OCI-LY3 (cell line): ENCODE results near the gene SMYD3.

Experiments used
- H2AFZ ChIP-seq: fragments of 200-600, 300-600 bp; shearing (Covaris generic); 2 replicates; pipeline ENCODE4 v1.6.0; 2014; ENCODE audit warnings: antibody characterized with exemption, low read depth, low read length
- H3K27ac ChIP-seq: fragments of 200-600, 300-600 bp; sonication (generic); 2 replicates; pipeline ENCODE4 v1.5.1; 2014; ENCODE audit warnings: mild to moderate bottlenecking, low read length, moderate library complexity, mixed read lengths
- H3K27me3 ChIP-seq: fragments of 200-600, 300-600 bp; sonication (generic); 2 replicates; pipeline ENCODE4 v1.6.1; 2014; ENCODE audit warnings: low read depth, low read length, mixed read lengths
- H3K36me3 ChIP-seq: fragments of 200-600, 300-600 bp; sonication (generic); replicated peaks from 2 replicates; pipeline ENCODE3; 2014; ENCODE audit warnings: low read depth, low read length, mixed read lengths
- H3K4me1 ChIP-seq: fragments of 300-600, 200-600 bp; sonication (generic); 2 replicates; pipeline ENCODE4 v1.6.1; 2014; ENCODE audit warnings: low read length, mixed read lengths
- H3K4me2 ChIP-seq: fragments of 200-600, 300-600 bp; sonication (generic); 2 replicates; pipeline ENCODE4 v1.6.1; 2014; ENCODE audit warnings: low read length, mixed read lengths
- H3K4me3 ChIP-seq: fragments of 300-600, 200-600 bp; sonication (generic); 2 replicates; pipeline ENCODE4 v1.5.1; 2014; ENCODE audit warnings: antibody characterized with exemption, mild to moderate bottlenecking, low read length, moderate library complexity
- H3K79me2 ChIP-seq: fragments of 300-600, 200-600 bp; shearing (Covaris generic); 2 replicates; pipeline ENCODE4 v1.6.1; 2014; ENCODE audit warnings: mild to moderate bottlenecking, low read length, mixed read lengths
- H3K9ac ChIP-seq: fragments of 300-600, 200-600 bp; shearing (Covaris generic); 2 replicates; pipeline ENCODE4 v1.6.0; 2014; ENCODE audit warnings: mild to moderate bottlenecking, low read length, moderate library complexity
- H3K9me3 ChIP-seq: fragments of 200-600, 300-600 bp; shearing (Covaris generic); 2 replicates; pipeline ENCODE4 v1.6.1; 2014; ENCODE audit warnings: low read length, mixed read lengths; ENCODE audit not compliant: insufficient read depth
- H4K20me1 ChIP-seq: fragments of 200-600, 300-600 bp; sonication (generic); 2 replicates; pipeline ENCODE4 v1.6.1; 2016; ENCODE audit warnings: low read length, mixed read lengths; ENCODE audit not compliant: insufficient read depth
- CTCF ChIP-seq: fragments of 200-600, 300-600 bp; sonication (generic); IDR thresholded peaks from 2 replicates; pipeline ENCODE4 v1.5.1; 2014; ENCODE audit warnings: antibody characterized with exemption, low read length, low read depth
- EZH2phosphoT487 ChIP-seq: fragments of 200-600 bp; shearing (Covaris generic); IDR thresholded peaks from 2 replicates; pipeline ENCODE4 v1.6.1; 2018; ENCODE audit warnings: antibody characterized with exemption, mixed run types, low read depth

SMYD3 gene

DNA sequence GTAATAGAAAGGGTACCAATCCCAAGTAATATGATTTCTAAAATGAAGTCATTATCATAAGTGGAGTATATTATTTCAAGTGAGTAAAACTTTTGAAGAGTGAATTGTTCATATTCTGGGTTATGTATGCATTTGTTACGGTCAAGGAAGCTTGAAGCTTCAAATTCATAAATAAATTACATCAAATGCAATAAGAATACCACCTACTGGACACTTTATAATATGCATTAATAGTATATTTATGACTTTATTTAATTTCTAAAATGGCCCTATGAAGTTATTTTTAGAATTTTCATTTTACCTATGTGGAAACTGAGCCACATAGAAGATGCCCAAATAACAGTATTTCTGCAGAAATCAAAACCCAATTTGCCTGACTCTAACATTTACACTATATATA is 260.6 kb downstream of the SMYD3 start:
- Histone ChIP-seq H2AFZ (no peak overlapping the region), H3K4me1 (peaks cover 33% of the 10 kb centered on the region)

GRCh38 chr1:246245541-246245940 is 261.5 kb downstream of the SMYD3 start:
- Histone ChIP-seq H3K9ac (no peak overlapping the region), H4K20me1 (no peaks in the 10 kb centered on the region), H3K36me3 (no peaks in the 10 kb centered on the region), H3K4me3 (no peak overlapping the region), H3K27ac (no peak overlapping the region), H3K27me3 (no peaks in the 10 kb centered on the region), H3K9me3 (no peaks in the 10 kb centered on the region), H2AFZ (no peak overlapping the region), H3K4me1 (peaks cover 32% of the 10 kb centered on the region), H3K79me2 (no peaks in the 10 kb centered on the region), H3K4me2 (no peak overlapping the region)
- no peak for TF ChIP-seq CTCF
- no peak for TF ChIP-seq EZH2phosphoT487

More for the DNA sequence above, 260.6 kb downstream of the SMYD3 start:
- no peaks in the 10 kb centered on the region for H4K20me1 ChIP-seq
- H3K4me2 ChIP-seq, result no peak overlapping the region
- H3K4me3 ChIP-seq, result no peak overlapping the region
- H3K27me3 ChIP-seq, result no peaks in the 10 kb centered on the region
- H3K36me3 ChIP-seq, result no peaks in the 10 kb centered on the region
- TF ChIP-seq EZH2phosphoT487 (no peak), CTCF (peak; percentile 10; the same call in 1 of the 2 replicates)
- H3K9ac ChIP-seq, result no peak overlapping the region
- no peaks in the 10 kb centered on the region for H3K79me2 ChIP-seq
- no peak overlapping the region for H3K27ac ChIP-seq
- H3K9me3 ChIP-seq, result no peaks in the 10 kb centered on the region

DNA sequence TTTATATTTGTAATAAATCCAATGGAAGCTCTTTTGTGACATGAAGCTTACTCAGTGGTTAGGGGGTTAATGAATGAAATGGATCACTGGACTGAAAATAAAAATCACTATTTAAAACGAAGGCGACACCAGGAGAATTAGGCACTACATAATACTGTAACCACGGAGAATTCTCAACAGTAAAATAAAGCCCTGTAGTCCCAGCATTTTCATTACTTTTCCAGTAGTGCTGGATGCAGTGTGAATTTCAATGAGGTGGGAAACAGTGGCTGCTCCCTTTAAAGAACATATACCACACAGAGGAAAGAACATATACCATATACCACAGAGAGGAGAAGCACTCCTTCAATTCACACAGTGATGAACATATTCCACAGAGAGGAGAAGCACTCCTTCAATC is 275.0 kb downstream of the SMYD3 start:
- Histone ChIP-seq H4K20me1 (no peaks in the 10 kb centered on the region), H3K27me3 (no peaks in the 10 kb centered on the region), H3K27ac (no peak overlapping the region), H3K4me3 (no peak overlapping the region), H2AFZ (no peak overlapping the region), H3K9me3 (no peaks in the 10 kb centered on the region), H3K36me3 (no peaks in the 10 kb centered on the region), H3K4me1 (no peaks in the 10 kb centered on the region), H3K9ac (no peak overlapping the region), H3K4me2 (no peak overlapping the region), H3K79me2 (no peaks in the 10 kb centered on the region)
- TF ChIP-seq CTCF (no peak), EZH2phosphoT487 (no peak)

GRCh38 chr1:246226041-246226440 is 281.0 kb downstream of the SMYD3 start:
- Histone ChIP-seq H3K36me3 (peaks cover 1% of the 10 kb centered on the region), H3K79me2 (no peaks in the 10 kb centered on the region), H3K9me3 (peaks cover 3% of the 10 kb centered on the region; the same call in 1 of the 2 replicates), H2AFZ (no peak overlapping the region), H3K27me3 (no peaks in the 10 kb centered on the region), H3K4me2 (peak overlapping the region; percentile 7; the same call in 1 of the 2 replicates), H3K27ac (no peak overlapping the region), H3K4me3 (no peak overlapping the region), H3K9ac (no peak overlapping the region), H4K20me1 (no peaks in the 10 kb centered on the region), H3K4me1 (peaks cover 12% of the 10 kb centered on the region)
- TF ChIP-seq EZH2phosphoT487, result no peak
- no peak for TF ChIP-seq CTCF
